DMS153 (cell line): ENCODE measurements around the gene TMEM98.
"Not testable (repeated sequence)": the region's sequence is repeated elsewhere in the genome, so short reads cannot be mapped to it uniquely, and the experiment has no call there.

ENCODE experiments used
- DNase-seq: peaks from one replicate; lab custom pipeline; 2025; lab: John Stamatoyannopoulos, UW

Gene TMEM98

GRCh38 chr17:32927724-32928585 is at the start of gene TMEM98:
TMEM98 (plus strand) TSS chr17:32928153; CDS start chr17:32931529, 3,376 bp downstream.
- DNase-seq = no peak

- no peak for DNase-seq
Observed at GRCh38 chr17:32878211-32878610, 49.7 kb upstream of the TMEM98 start.

GRCh38 chr17:32879134-32879533 is 48.8 kb upstream of the TMEM98 start:
- no peak for DNase-seq

GRCh38 chr17:32880671-32881453 is 47.1 kb upstream of the TMEM98 start:
- no peak for DNase-seq

GRCh38 chr17:32882029-32882428 is 45.9 kb upstream of the TMEM98 start:
- no peak for DNase-seq

- DNase-seq = no peak
Observed at GRCh38 chr17:32882734-32883133, 45.2 kb upstream of the TMEM98 start.

- DNase-seq = not testable (repeated sequence)
Observed at GRCh38 chr17:32886951-32887350, 41.0 kb upstream of the TMEM98 start.

GRCh38 chr17:32887410-32887809 is 40.5 kb upstream of the TMEM98 start:
- not testable (repeated sequence) for DNase-seq

- DNase-seq = no peak
Observed at GRCh38 chr17:32894245-32894644, 33.7 kb upstream of the TMEM98 start.

GRCh38 chr17:32896647-32897258 is 31.2 kb upstream of the TMEM98 start:
- no peak for DNase-seq

GRCh38 chr17:32899236-32900013 is 28.5 kb upstream of the TMEM98 start:
- no peak for DNase-seq

- no peak for DNase-seq
Observed at GRCh38 chr17:32901743-32902142, 26.2 kb upstream of the TMEM98 start.

- DNase-seq = no peak
Observed at GRCh38 chr17:32903774-32904673, 23.9 kb upstream of the TMEM98 start.

- no peak for DNase-seq
Observed at GRCh38 chr17:32904891-32905290, 23.1 kb upstream of the TMEM98 start.

GRCh38 chr17:32907583-32907982 is 20.4 kb upstream of the TMEM98 start:
- DNase-seq = no peak

GRCh38 chr17:32909787-32910369 is 18.1 kb upstream of the TMEM98 start:
- DNase-seq = peak; percentile 79

- no peak for DNase-seq
Observed at GRCh38 chr17:32910769-32911168, 17.2 kb upstream of the TMEM98 start.

- peak; percentile 79 for DNase-seq
Observed at GRCh38 chr17:32912218-32912897, 15.6 kb upstream of the TMEM98 start.

GRCh38 chr17:32913593-32913992 is 14.4 kb upstream of the TMEM98 start:
- no peak for DNase-seq

- DNase-seq = no peak
Observed at GRCh38 chr17:32914181-32914580, 13.8 kb upstream of the TMEM98 start.
